Heart right ventricle (tissue), 16 donors: ENCODE data around the gene OR52I2. TPM values are rescaled to one million over a fixed set of nuclear protein-coding genes. Genes with fewer than 3 reads are reported as not detected.

Source experiments
- ATAC-seq, 8 donors: fragments of 200-7000 bp; cut with Tn5 transposase; one replicate each; pipeline ENCODE4 v1.9.1; 2020; ENCODE audit warnings: mild to moderate bottlenecking in 8 of 8, moderate library complexity in 8 of 8, moderate number of reproducible peaks in 1 of 8
- DNase-seq, 2 donors: peaks; one replicate each; pipeline ENCODE4 v3.0.0-alpha.2; 2020
- H3K27ac ChIP-seq, 10 donors: fragments of 200-600 bp; sonication (generic) in 2 of 10; one replicate each; pipeline versions ENCODE4 v1.5.0 to v1.8.0; 2020 to 2022; ENCODE audit warnings: mild to moderate bottlenecking in 3 of 10
- H3K27me3 ChIP-seq, 7 donors: fragments of 200-600 bp; one replicate each; pipeline ENCODE4 v1.8.0; 2021 to 2022; ENCODE audit warnings: mild to moderate bottlenecking in 2 of 7
- H3K36me3 ChIP-seq, 9 donors: fragments of 200-600 bp; sonication (generic) in 1 of 9; one replicate each; pipeline versions ENCODE4 v1.5.0 to v1.8.0; 2020 to 2022; ENCODE audit warnings: mild to moderate bottlenecking in 2 of 9
- H3K4me1 ChIP-seq, 9 donors: fragments of 200-600 bp; sonication (generic) in 1 of 9; one replicate each; pipeline versions ENCODE4 v1.5.0 to v1.8.0; 2020 to 2022; ENCODE audit warnings: mild to moderate bottlenecking in 4 of 9
- H3K4me3 ChIP-seq, 10 donors: fragments of 200-600 bp; sonication (generic) in 2 of 10; one replicate each; pipeline versions ENCODE4 v1.5.0 to v1.8.0; 2020 to 2022; ENCODE audit warnings: mild to moderate bottlenecking in 7 of 10, moderate library complexity in 2 of 10
- H3K9me3 ChIP-seq, 11 donors: fragments of 200-600 bp in 10 of 11; sonication (generic) in 2 of 11; one replicate each; pipeline versions ENCODE4 v1.5.0 to v1.8.0; 2013 to 2022; ENCODE audit warnings: mild to moderate bottlenecking in 2 of 11, control low read depth in 1 of 11, moderate library complexity in 1 of 11
- CTCF ChIP-seq, 9 donors: fragments of 200-600 bp; sonication (generic) in 2 of 9; IDR thresholded peaks; one replicate each; pipeline versions ENCODE4 v1.5.0 to v1.8.0; 2021 to 2022; ENCODE audit warnings: antibody characterized with exemption in 9 of 9, mild to moderate bottlenecking in 5 of 9, moderate library complexity in 1 of 9
- WGBS, 2 donors: extraction: QIAGEN DNeasy Blood & Tissue Kit; methylation state at CpG; one replicate each; pipeline ENCODE4 v1.1.7; 2013; ENCODE audit warnings: inconsistent platforms in 1 of 2; 5-methylcytosine and 5-hydroxymethylcytosine counted together
- intact Hi-C, 10 donors: fragments of 100-400 bp; cut with DNase I; formaldehyde crosslinking; loops; one replicate each; pipeline versions ENCODE4 v1.11.1 to v1.14.2; 2022
- long read RNA-seq, 3 donors: library from polyadenylated mRNA; unstranded; transcript quantifications; one replicate each; pipeline ENCODE4 v2.0.0, GENCODE V29; 2020 to 2021
- polyA plus RNA-seq, 2 donors: library from polyadenylated mRNA; stranded (reverse); fragments of 200-250 nt; gene quantifications; one replicate each; pipeline ENCODE4 v1.2.3, GENCODE V29; 2013
- total RNA-seq, 10 donors: library from RNA; stranded (reverse); fragmentation: NEBNext Ultra II Directional in 3 of 10; extraction: Animal tissue kit (Norgen Biotek cat#: 25700) in 3 of 10; gene quantifications; one replicate each; pipeline versions ENCODE4 v1.2.1 to v1.2.4, GENCODE V29; 2021 to 2023
- donor health status: Arrhythmogenic right ventricular cardiomyopathy.
- donor health status: ischemic (EF 13 %, LVEDD 7.1; RV severe dilation, severe dysfunction).
- donor health status: healthy with polysubstance abuse.
- donor health status: DM: no; HTN: yes; CAD: no.
- donor health status: DM: no; HTN: no; CAD: no.
- donor health status: ischemic (EF 25% LVEDD 6.9; RV normal size, moderate dysfunction).
- donor health status: ischemic (EF 25% LVEDD 5.7; RV mildly dilated, moderate dysfunction).
- donor health status: healthy.
- donor health status: DM: yes; HTN: yes; CAD: no.
- donor health status: Ischemic cardiomyopathy.
- donor health status: ischemic (EF 35%, LVEDD 5.7; RV mildly dilated, moderate dysfunction).
- donor health status: nonischemic (EF 11% LVEDD 7.7; RV severe dilation, severe dysfunction).
- donor health status: DM: yes; HTN: yes; CAD: no.
- donor health status: PGD.
- donor health status: ischemic (EF 29% LVEDD 5.4; RV normal size, mild dysfunction).
- donor health status: nonischemic (EF 23%, LVEDD 6.1; RV moderate dilation, normal function).

Gene OR52I2
- total RNA-seq (not detected), polyA plus RNA-seq (not detected)
- long read RNA-seq, donor 1: 0 reads
- long read RNA-seq, donor 2: 0 reads
- long read RNA-seq, donor 3: 0 reads

- no peaks in the 10 kb centered on the region for H3K4me1 ChIP-seq
- H3K36me3 ChIP-seq: no peaks in the 10 kb centered on the region
- DNase-seq (no peak), ATAC-seq (no peak)
- no peak within 1 kb of the TSS for H3K27ac ChIP-seq
- peaks cover 0 to 18% (median 5%) of the 10 kb centered on the region in 7 donors for H3K27me3 ChIP-seq
- H3K9me3 ChIP-seq: no peaks in the 10 kb centered on the region
- H3K4me3 ChIP-seq: no peak within 1 kb of the TSS
- intact Hi-C loops: no loop called here
- TF ChIP-seq CTCF (IDR thresholded peaks at IDR 0.05): no peak
Observed at GRCh38 chr11:4581443-4581842, at the start of gene OR52I2. Gene OR52I2, plus strand, starts transcription at chr11:4581743.

GRCh38 chr11:4539603-4540219 is 41.8 kb upstream of the OR52I2 start:
- H3K9me3 ChIP-seq: no peaks in the 10 kb centered on the region
- no peaks in the 10 kb centered on the region for H3K4me1 ChIP-seq
- no peak overlapping the region for H3K4me3 ChIP-seq
- 24 to 28% methylated on average over 3 of the region's 3 CpGs for WGBS, 2 donors
- H3K27ac ChIP-seq: no peak overlapping the region
- DNase-seq: peak; percentile 24 to 41
- TF ChIP-seq CTCF (IDR thresholded peaks at IDR 0.05): peak; percentile 36 to 81 (median 66)
- intact Hi-C loops: loop anchor here (1.0 to 5.0 kb wide), 4 partner anchors 351 to 353 kb away; no protein-coding TSS in a partner anchor
- no peaks in the 10 kb centered on the region for H3K36me3 ChIP-seq
- peak in 7 of 8 donors; percentile 65 to 87 (median 76) for ATAC-seq
- H3K27me3 ChIP-seq: peaks cover 0 to 14% (median 0%) of the 10 kb centered on the region in 7 donors

- Histone ChIP-seq H3K4me1 (no peaks in the 10 kb centered on the region), H3K27me3 (peaks cover 0 to 14% (median 0%) of the 10 kb centered on the region in 7 donors), H3K36me3 (no peaks in the 10 kb centered on the region), H3K27ac (no peak overlapping the region), H3K4me3 (no peak overlapping the region), H3K9me3 (no peaks in the 10 kb centered on the region)
- WGBS, 2 donors: 30 to 46% methylated on average over 1 of the region's 1 CpG
- no peak for ATAC-seq
- no peak for DNase-seq
- intact Hi-C loops: loop anchor here in 3 of 10 donors (2.0 to 5.0 kb wide), 2 partner anchors 354 kb away; no protein-coding TSS in a partner anchor
- no peak for TF ChIP-seq CTCF (IDR thresholded peaks at IDR 0.05)
Observed at GRCh38 chr11:4541071-4541470, 40.5 kb upstream of the OR52I2 start.

GRCh38 chr11:4543561-4543960 is 38.0 kb upstream of the OR52I2 start:
- intact Hi-C loops: loop anchor here in 2 of 10 donors (5.0 kb wide), 1 partner anchor 356 kb away; no protein-coding TSS in a partner anchor

More at GRCh38 chr11:4543561-4543960, 38.0 kb upstream of the OR52I2 start:
- ATAC-seq (no peak), DNase-seq (no peak)
- Histone ChIP-seq H3K4me3 (no peak overlapping the region), H3K36me3 (no peaks in the 10 kb centered on the region), H3K4me1 (no peaks in the 10 kb centered on the region), H3K27ac (no peak overlapping the region), H3K27me3 (peaks cover 0 to 14% (median 0%) of the 10 kb centered on the region in 7 donors), H3K9me3 (no peaks in the 10 kb centered on the region)
- no peak for TF ChIP-seq CTCF (IDR thresholded peaks at IDR 0.05)
